Measurements from ENCODE around the gene SHISA7. TPM values are rescaled to one million over a fixed set of nuclear protein-coding genes. Genes with fewer than 3 reads are reported as not detected.

SHISA7 gene
- total RNA-seq, 2 donors from 2014 or later, result not detected

GRCh38 chr19:55389386-55390317 is 53.4 kb downstream of the SHISA7 start:
- no peak for DNase-seq (ENCODE audit: low spot score)
- TF ChIP-seq CTCF (IDR thresholded peaks at IDR 0.05), result no peak
- peaks cover 0 to 41% of the 10 kb centered on the region in 2 donors for H3K4me1 ChIP-seq
- H3K36me3 ChIP-seq, result peaks cover 32% of the 10 kb centered on the region
- no peaks in the 10 kb centered on the region for H3K27me3 ChIP-seq
- no peak overlapping the region for H3K27ac ChIP-seq
- no peaks in the 10 kb centered on the region for H3K9me3 ChIP-seq
- no peak overlapping the region for H3K4me3 ChIP-seq

GRCh38 chr19:55387736-55388497 is 55.2 kb downstream of the SHISA7 start:
- no peak for TF ChIP-seq CTCF (IDR thresholded peaks at IDR 0.05)
- H3K27ac ChIP-seq, result no peak overlapping the region
- no peak for DNase-seq (ENCODE audit: low spot score)
- peaks cover 32% of the 10 kb centered on the region for H3K36me3 ChIP-seq
- no peaks in the 10 kb centered on the region for H3K9me3 ChIP-seq
- peaks cover 0 to 53% of the 10 kb centered on the region in 2 donors for H3K4me1 ChIP-seq
- peak overlapping the region; percentile 4 to 82 for H3K4me3 ChIP-seq
- H3K27me3 ChIP-seq, result no peaks in the 10 kb centered on the region

GRCh38 chr19:55386493-55386971 is 56.6 kb downstream of the SHISA7 start:
- Histone ChIP-seq H3K36me3 (peaks cover 32% of the 10 kb centered on the region), H3K4me3 (peak overlapping the region; percentile 58 to 82), H3K9me3 (no peaks in the 10 kb centered on the region), H3K27ac (peak overlapping the region; percentile 91 to 92), H3K4me1 (peaks cover 0 to 54% of the 10 kb centered on the region in 2 donors), H3K27me3 (no peaks in the 10 kb centered on the region)
- no peak for DNase-seq (ENCODE audit: low spot score)
- no peak for TF ChIP-seq CTCF (IDR thresholded peaks at IDR 0.05)

- Histone ChIP-seq H3K9me3 (no peaks in the 10 kb centered on the region), H3K4me1 (peaks cover 0 to 54% of the 10 kb centered on the region in 2 donors)
Measured at GRCh38 chr19:55385724-55386492, 57.2 kb downstream of the SHISA7 start, which contains the start of gene RPL28. RPL28 (plus strand) TSS chr19:55385932; CDS start chr19:55386358, 426 bp downstream.

More at GRCh38 chr19:55385724-55386492, 57.2 kb downstream of the SHISA7 start, which contains the start of gene RPL28:
- H3K4me3 ChIP-seq, result peak within 1 kb of the TSS; percentile 58 to 82
- no peaks in the 10 kb centered on the region for H3K27me3 ChIP-seq
- H3K36me3 ChIP-seq, result peaks cover 32% of the 10 kb centered on the region
- DNase-seq (ENCODE audit: low spot score), result peak; percentile 99
- TF ChIP-seq CTCF (IDR thresholded peaks at IDR 0.05), result no peak
- peak within 1 kb of the TSS; percentile 91 to 92 for H3K27ac ChIP-seq

Measured in right atrium auricular region (tissue), 2 donors.